ENCODE measurements around the gene PLCG2.
"Not testable (repeated sequence)": the region's sequence is repeated elsewhere in the genome, so short reads cannot be mapped to it uniquely, and the experiment has no call there.

The PLCG2 gene

DNA sequence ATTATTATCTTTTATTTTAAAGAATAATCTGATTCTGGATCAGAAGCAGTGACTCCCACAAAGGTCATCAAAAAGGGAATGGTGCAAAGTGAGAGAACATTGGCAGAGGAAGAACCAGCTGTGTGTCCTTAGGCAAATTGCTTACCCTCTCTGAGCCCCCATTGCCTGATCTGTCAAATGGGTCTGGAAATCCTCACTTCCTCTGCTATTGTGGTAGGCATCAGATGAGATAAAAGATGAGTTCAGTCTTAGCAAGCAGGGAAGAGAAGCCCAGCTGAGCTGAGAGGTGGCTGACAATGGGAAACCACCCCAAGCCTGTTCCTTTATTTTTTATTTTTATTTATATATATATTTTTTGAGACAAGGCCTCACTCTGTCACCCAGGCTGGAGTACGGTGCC, 24.2 kb upstream of the PLCG2 start:
- no peak for DNase-seq (ENCODE audit: low read depth in 2 of 2)

GRCh38 chr16:81755915-81756614, 23.0 kb upstream of the PLCG2 start:
- no peak for DNase-seq (ENCODE audit: low read depth in 2 of 2)

DNA sequence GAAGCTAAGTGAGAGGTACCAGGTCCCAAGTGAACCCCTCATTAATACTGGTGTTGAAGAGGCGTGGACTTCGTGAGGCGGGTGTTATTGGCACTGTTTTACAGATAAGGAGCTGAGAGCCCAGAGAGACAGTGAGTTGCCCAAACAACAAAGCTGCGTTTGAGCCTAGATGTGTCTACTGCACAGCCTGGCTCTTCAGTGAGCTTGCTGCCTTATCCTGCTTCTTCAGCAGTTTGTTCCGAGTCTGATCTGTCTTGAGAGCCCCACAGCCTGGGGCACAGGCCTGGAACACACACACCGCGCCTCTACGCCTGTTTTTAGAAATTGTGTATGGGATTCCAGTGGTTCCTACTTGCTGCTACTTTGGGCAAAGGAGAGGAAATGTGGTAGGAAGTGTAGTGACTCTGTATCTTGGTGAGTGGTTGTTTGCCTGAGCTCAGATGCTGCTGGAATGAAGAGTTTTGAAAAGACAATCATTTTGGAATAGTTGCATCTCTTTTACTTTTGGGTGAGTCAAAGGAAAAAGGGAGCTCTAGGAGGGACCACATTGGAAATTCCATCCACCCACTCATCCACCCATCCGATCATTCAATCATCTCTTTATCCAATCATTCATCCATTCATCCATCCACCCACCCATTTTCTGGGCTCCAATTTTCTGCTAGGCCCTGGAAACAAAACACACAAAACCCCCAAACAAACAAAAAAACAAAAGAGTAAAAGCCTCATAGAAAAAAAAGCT, 22.3 kb upstream of the PLCG2 start:
- DNase-seq (ENCODE audit: low read depth in 2 of 2): no peak

- DNase-seq (ENCODE audit: low read depth in 2 of 2): no peak
These were observed 20.7 kb upstream of the PLCG2 start for GRCh38 chr16:81758376-81758775.

DNA sequence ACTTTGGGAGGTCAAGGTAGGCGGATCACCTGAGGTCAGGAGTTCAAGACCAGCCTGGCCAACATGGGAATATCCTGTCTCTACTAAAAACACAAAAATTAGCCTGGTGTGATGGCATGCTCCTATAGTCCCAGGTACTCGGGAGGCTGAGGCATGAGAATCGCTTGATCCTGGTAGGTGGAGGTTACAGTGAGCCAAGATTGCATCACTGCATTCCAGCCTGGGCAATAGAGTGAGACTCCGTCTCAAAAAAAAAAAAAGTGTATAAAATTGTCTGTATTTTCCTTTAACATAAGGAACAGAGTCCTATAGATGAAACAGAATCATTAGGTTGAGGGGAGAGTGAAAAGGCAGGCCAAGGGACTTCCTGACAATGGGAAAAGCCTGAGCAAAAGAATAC, 16.8 kb upstream of the PLCG2 start:
- not testable (repeated sequence) for DNase-seq (ENCODE audit: low read depth in 2 of 2)

DNA sequence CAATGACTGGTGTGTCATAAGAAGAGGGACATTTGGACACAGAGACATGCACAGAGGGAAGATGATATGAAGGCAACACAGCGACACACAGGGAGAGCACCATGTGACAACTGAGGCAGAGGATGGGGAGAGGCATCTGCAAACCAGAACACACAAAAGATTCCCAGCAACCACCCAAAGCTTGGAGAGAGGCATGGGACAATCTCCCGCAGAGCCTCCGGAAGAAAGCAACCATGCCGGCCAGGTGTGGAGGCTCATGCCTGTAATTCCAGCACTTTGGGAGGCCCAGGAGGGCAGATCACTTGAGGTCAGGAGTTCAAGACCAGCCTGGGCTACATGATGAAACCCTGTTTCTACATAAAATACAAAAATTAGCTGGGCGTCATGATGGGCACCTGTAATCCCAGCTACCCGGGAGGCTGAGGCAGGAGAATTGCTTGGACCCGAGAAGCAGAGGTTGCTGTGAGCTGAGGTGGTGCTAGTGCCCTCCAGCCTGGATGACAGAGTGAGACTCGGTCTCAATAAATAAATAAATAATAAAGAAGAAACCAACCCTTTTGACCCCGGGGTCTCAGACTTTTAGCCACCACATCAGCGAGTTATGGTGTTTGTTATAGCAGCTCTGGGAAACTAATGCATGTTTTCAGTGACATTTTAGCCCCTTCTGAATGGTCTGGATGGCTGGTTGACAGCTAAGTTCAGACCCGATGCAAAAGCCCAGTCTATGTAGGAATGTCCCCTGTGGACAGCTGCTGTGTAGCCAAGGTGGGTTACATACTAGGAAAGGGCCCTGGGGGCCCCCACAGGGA, 13.8 kb upstream of the PLCG2 start:
- DNase-seq (ENCODE audit: low read depth in 2 of 2): no peak

DNA sequence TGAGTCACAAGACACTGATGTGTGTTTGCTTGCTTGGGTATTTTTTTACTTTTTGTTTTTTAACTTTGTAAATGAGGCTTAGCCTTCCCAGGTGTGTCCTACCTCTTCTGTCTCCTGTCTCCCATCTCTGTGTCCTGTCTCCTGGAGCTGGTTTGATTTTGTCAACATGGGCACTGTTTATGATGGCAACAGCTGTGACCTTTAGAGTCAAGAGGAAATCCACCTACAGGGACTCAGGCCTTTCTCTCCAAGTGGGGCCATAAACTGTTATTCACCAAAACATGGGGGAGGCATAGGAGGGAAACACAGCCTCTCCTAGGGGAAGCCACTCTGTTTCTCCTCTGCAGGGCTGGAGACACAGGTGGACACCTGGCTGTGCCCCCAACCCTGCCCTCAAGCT, 13.1 kb upstream of the PLCG2 start:
- no peak for DNase-seq (ENCODE audit: low read depth in 2 of 2)

GRCh38 chr16:81767987-81768592, 11.0 kb upstream of the PLCG2 start:
- DNase-seq (ENCODE audit: low read depth in 2 of 2): no peak

DNA sequence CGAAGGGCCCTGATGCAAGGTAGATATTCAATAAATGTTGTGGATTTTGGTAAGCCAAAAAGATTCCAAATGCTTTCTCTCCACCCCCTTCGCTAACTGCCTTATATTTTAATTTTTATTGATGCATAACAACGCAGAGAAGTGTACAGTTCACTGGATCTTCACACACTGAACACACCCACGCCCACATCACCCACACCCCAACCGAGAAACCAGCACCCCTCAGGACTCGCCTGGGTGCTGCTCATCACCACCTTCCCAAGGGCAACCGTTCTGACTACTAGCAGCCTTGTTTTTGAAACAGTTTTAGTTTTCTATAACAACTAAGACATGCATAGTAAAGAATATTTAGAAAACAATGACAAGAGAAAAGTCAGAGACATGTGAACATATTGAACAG, 9.1 kb upstream of the PLCG2 start:
- DNase-seq (ENCODE audit: low read depth in 2 of 2): no peak

DNA sequence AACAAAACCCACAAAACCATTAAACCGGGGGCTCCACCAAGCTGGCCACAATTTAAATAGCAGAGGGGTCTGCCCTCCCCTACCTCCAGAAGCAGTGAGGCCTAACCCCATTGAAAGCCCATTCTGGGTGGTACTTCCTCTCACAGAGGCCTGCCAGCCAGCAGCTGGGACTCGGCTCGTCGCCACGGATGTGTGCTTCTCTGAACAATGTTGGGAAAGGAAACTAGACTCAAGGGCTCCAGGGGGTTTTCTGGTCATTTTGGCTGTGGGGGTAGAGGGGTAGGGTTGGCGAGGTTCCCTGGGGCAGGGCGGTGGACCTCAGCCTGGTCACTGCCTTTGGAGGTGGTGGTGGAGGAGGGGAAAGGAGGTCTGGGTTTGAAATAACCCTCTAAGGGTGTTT, 4.7 kb upstream of the PLCG2 start:
- DNase-seq (ENCODE audit: low read depth in 2 of 2): no peak

DNA sequence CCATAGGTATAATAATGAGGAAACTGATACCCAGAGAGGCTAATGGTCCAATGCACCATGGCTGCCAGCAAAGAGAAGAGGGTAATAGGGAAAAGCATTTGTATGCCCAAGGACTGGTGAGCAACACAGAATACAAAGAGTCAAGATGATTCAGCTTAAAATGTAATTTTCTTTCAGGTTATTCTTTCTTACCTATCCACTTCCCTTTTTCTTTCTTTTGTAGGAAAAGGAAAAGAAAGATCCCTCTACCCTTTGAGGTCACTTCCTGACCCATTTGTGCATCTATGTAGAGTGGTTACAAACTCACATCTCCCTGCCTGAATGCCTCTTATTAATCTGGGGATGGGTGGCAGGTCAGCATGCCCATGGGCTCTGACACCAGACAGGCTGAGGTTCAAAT, 3.5 kb upstream of the PLCG2 start:
- DNase-seq (ENCODE audit: low read depth in 2 of 2): no peak

- DNase-seq (ENCODE audit: low read depth in 2 of 2): no peak
These were observed 860 bp upstream of the PLCG2 start for GRCh38 chr16:81778231-81778630.

- peak in 1 of 2 donors; percentile 6 for DNase-seq (ENCODE audit: low read depth in 2 of 2)
These were observed 637 bp downstream of the PLCG2 start for GRCh38 chr16:81779536-81780320.

GRCh38 chr16:81780350-81780749, 1.3 kb downstream of the PLCG2 start:
- no peak for DNase-seq (ENCODE audit: low read depth in 2 of 2)

DNA sequence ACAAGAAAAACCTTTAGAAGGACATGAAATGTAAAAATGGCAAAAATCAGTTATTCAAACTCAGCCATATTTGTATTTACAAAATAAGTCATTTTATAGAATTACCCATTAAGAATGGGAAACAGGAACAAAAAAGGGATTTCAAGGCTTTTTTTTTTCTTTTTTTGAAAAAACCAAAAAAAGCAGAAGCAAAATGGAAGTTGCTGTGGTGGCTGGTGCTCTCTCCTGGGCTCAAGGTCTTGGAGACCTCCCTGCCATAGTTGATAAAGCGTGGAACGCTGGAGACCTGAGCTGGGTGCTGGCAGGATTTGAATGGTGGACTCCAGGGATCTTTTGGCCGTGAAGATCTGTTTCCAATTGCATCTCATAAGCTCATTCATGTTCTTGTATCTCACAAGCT, 3.1 kb downstream of the PLCG2 start:
- no peak for DNase-seq (ENCODE audit: low read depth in 2 of 2)

DNA sequence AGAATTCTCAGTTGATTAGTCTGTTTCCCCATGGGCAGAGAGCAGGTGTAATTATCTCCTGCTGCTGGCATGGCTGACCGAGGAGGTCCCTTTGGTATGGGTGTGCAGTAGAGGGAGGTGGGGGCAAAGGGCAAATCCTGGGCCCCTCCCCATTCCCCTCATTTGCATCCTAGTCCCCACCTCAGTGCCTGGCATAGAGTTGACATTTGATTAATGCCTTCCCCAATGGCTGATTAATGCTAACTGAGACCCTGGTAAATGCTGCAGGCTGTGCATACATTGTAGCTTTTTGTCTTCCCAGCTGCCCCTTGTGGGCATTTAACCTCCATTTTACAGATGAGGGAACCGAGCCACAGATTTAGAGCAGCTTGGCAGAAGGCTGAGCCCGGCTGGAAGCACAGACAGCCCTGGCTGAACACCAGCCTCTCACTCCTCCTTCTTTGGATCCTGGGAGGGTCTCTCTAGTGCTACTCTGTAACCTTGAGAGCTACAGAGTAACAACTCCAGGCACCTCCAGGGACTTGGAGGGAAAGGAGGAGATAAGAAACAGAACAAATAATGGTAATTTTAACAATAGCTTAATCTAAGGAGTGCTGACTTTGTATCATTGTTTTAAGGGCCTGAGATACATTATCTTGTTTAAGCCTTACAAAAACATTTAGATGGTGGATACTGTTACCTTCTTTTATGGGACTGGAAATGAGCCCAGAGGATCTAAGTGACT, 5.1 kb downstream of the PLCG2 start:
- no peak for DNase-seq (ENCODE audit: low read depth in 2 of 2)

DNA sequence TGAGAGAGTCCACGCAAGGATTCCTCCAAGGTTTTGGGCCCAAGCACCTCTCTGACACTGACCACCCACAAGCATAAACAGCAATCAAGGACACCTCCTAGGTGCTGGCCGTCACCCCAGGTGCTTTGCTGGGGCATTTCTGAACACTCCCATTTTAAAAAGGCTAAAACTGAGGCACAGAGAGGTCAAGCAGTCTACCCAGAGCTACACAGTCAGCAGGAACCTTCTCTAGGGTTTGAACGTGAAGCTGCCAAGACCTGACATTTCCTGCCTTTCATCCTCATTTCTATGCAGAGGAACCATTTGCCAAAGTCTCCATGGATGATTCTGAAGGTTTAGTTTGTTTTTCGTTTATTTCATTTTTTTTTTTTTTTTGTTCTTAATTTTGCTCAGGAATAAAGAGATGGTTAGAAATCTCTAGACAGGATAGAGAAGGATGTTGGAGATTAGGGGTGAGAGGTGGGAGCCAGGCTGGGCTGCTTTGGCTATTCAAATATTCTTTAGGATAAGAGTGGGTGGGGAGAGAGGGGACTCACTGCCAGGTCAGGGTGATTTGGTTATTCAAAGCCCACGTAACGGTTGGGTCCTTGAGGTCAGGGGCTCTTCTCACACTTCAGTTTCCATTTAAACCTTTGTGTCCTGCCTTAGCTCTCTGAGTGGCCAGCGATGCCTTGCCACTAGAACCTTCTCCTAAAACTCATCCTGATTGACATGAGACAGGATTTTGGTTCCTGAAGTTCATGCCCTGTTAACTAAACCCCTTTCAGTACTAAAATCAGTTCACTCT, 6.2 kb downstream of the PLCG2 start:
- no peak for DNase-seq (ENCODE audit: low read depth in 2 of 2)

DNA sequence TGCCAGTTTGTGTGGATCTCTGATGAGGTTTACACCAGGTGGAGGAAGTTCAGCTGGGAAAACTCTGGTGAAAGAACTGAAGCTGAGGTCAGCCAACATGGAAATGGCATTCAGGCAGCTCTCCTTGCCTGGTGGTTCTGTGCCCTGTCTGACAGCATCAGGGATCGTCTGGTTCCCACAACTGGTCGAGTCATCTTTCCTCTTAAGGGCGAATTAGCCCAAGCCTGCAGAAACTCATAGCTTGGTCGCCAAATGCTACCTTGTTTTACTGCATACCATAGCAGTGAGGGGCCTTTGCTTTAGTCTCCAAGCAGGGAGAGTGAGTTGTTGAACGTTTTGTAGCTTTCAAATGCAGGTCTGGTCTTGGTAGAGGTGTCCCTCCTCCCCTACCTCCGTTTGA, 7.2 kb downstream of the PLCG2 start:
- no peak for DNase-seq (ENCODE audit: low read depth in 2 of 2)

GRCh38 chr16:81786868-81787267, 7.8 kb downstream of the PLCG2 start:
- no peak for DNase-seq (ENCODE audit: low read depth in 2 of 2)

DNA sequence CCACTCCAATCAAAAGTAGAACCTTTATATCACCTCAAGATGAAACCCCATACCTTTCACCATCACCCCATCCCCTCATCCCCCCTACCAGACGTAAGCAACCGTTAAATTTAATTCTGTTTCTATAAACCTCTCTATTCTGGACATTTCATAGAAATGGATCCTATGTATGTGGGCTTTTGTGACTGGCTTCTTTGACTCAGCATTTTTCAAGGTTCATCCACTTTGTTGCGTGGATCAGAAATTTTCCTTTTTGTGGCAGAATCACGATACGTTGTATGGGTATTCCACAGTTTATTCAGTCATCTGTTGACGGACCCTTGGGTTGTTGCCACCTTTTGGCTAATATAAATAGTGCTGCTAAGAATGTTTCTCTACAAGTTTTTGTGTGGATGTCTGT, 8.6 kb downstream of the PLCG2 start:
- DNase-seq (ENCODE audit: low read depth in 2 of 2): no peak
